ENCODE data around the gene SLC26A6.

SLC26A6 gene

DNA sequence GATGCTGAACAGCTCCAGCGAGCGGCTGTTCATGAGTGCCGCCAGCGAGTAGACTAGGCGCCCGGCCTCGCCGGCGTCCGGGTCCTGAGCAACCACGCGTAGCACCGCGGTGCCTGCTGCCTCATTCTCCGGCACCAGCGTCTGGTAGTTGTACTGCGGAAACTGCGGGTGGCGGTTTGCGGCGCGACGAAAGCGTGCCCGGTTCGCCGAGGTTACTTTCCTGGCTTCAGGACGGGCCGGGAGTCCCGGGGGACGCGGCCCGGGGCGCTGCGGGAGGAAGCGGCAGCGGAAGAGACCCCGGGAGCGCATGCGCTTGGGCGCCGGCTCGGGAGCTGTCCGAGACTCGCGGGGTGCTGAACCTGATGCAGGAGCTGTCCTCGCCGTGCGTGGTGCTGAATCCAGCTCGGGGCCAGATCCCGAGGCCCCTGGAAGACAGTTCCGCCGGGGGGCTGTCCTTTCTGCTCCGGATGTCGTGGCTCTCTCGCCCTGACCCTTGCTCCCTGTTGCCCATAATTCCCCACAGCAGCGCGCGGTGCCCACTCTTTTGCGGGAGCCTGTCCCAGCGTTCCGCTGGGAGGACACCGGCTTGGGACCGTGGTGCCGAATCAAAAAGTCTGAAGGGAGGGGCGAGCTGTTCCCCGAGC is 26.4 kb upstream of the SLC26A6 start:
- DNase-seq, result peak; percentile 64

DNA sequence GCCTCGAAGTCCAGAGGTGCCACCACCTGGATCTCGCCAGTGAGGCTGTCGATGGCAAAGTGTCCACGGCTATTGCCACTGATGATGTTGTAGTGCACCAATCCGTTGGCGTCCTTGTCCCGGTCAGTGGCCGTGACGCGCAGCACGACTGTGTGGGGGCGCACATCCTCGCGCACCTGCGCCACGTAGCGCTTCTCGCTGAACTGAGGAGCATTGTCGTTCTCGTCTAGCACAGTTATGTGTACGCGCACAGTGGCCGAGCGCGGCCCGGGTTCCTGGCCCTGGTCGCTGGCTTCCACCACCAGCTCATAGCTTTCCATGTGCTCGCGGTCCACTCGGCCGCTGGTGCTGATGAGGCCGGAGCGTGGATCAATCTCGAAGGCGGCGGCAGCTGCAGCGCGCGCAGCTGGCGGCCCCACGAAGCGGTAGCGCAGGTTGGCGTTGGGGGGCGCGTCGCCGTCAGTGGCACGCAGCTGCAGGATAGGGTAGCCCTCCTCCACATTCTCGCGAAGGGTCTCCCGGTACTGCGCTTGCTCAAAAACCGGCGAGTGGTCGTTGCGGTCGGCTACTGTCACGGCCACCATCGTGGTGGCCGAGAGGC is 25.6 kb upstream of the SLC26A6 start:
- no peak for DNase-seq

DNA sequence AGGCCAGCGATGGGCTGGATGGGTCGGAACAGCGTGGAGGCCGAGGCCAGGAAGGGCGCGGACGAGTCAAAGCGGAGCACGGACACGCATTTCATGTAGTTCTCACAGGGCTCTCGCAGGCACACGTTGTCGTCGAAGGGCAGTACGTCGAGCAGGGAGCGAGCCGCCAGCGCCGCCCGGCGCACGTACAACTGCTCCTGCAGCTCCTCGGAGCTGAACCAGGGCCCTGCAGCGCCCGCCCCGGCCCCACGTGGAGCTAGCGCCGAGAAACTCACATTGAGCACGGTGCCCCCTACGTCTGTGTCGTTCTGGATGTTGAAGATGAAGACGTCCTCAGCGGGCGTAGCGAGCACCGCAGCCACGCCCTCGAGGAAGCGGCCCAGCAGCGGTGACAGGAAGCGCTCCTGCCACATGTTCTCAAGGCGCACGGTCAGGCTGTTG is 21.6 kb upstream of the SLC26A6 start:
- no peak for DNase-seq

DNA sequence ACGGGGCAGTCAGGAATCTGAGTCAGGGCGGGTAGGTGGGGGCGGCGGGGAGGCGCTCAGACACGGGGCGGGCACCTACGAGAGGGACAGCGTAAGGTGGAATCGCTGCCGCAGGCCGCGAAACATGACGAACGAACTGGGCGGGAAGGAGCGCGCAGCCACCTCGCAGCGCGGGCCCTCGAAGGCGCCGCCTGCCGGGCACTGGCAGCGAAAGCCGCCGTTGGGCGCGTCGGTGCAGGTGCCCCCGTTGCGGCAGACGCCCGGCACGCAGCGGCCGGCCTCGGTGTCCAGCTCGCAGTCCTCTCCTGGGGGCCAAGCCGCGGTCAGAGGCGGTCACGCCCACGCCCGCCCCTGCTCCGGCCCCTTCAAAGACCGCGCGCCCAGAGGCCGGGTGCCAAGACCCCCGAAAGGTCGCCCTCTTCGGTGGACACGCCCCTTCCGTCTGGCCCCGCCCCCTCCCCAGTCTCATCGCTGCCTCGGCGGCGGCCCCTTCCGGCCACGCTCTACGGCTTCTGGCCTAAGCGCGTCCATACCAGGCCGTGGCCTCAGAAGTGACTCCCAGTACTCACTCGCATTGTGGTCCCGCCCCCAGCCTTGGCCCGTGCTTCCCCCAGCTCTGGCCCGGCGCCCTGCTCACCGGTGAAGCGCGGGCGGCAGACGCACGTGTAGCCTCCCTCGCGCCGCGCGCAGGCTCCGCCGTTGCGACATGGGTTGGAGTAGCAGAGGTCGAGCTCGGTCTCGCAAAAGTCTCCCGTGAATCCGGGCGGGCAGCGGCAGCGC is 21.0 kb upstream of the SLC26A6 start:
- DNase-seq, result peak; percentile 81

DNA sequence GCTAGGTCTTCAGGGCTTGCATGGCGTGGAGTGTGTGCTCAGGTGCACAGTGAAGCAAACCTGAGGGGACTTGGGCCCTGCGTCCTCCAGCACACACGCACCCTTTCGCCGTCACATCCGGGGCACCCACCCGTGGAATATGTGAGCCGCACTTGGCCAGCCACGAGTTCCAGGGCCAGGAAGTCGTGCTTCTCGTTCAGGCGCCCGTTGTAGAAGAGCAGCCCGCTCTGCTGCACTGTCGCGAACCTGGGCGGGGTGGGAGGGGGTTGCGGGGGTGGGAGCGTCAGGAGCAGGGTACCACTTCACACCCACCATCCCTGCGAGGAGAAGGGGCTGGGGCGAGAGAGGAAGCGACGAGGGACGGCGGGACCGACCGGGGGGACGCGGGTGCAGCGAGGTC is 20.3 kb upstream of the SLC26A6 start:
- DNase-seq, result peak; percentile 52

DNA sequence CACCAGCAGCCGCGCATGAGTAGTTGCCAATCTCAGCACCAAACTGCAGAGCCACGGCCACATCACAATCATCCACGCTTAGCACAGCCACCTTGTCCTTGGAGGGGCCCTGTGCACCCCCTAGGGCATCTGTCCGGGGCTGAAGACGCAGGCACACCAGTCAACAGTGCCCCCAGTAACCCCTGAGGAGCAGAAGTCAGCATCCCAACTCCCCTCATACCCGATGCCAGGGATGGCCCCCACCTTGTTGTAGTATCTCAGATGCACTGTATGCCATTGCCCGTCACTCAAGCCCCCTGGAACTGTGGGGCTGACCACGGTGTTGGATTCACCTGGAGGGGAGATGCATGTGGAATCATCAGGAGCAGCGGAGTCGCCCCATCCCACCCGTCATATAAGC is 19.8 kb upstream of the SLC26A6 start:
- DNase-seq, result no peak

DNA sequence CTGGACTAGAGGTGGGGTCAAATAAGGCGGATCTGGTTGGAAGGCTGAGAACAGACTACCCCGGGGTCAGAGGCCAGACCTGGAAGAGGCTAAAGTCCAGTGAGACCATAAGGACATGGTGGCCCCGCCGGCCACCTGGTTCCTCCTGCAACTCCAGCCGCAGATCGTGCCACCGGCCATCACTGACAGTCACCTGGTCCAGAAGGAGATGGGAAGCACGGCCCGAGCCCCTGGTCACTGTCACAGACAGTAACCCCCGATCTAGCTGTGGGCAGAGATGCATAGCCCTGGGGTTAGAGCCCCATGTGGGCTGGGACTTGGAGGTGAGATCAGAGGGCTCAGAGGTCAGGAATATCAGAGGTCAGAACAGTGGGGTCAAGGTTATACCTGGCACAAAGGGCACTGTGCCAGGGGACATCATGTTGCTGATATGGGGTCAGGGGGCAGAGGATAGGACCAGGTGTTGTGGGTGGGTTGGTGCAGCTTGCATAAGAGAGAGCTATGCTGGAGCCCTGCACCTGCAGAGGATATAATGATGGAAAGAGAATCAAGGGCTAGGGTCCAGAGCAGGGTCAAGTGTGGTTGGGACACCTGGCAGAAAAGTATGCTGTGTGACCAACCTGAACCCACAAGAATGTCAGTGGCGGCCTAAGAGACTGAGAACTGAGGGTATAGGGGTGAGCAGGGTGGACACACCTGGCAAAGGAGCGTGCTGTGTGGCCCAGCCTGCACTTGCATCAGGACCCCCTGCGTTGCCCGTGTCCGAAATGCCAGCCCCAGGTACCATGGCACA is 17.9 kb upstream of the SLC26A6 start:
- no peak for DNase-seq

- no peak for DNase-seq
Observed at GRCh38 chr3:48651771-48652170, 16.5 kb upstream of the SLC26A6 start.

- no peak for DNase-seq
Observed at GRCh38 chr3:48650723-48651122, 15.5 kb upstream of the SLC26A6 start.

DNA sequence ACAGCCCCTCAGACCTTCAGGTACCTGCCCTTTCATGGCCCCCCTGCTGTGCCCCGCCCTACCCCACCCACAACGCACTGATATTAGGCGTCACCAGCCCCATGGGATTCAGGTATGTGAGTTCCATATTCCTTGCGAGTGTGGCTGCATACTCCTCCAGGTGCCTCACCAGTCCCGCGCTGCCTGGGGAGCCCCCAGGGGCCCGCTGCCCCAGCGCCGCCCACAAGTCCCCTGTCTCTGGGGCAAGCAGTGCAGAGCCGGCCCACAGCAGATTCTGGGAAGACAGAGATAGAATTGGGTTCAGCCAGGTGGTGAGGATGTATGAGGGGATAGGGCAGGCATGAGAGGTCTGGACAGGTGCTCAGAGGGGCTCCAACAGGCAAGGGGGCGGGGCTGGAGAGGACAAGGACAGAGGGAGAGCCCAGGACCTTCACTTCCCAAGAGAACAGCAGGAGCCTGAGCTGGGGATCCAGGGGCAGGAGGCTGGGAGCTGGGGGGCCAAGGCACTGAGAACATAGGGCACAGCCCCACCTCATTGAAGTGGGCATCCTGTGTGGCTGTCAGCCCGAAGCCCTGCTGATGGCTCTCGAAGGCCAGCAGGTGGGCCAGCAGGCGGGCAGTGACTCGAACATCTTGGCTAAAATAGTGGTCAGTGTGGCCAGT is 13.1 kb upstream of the SLC26A6 start:
- no peak for DNase-seq

DNA sequence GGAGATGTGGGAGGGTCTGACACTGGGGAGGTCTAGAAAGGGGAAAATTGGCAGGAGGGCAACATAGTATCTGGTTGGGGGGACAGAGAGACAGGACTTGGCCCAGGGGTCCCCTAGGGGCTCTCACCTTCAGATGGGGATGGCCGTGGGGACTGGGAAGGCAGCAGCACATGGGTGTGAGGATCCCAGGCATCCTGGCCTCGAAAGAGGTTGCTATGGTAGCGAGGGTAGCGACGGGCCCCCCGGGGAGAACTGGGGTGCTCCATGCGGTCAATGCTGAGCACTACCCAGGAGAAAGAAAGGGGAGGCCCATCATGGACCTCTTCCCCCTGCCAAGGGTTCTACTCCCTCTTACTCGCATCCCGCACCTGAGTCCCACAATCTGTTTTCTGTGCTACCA is 12.5 kb upstream of the SLC26A6 start:
- no peak for DNase-seq

- no peak for DNase-seq
Observed at GRCh38 chr3:48644898-48645760, 9.9 kb upstream of the SLC26A6 start.

GRCh38 chr3:48642605-48643004 is 7.3 kb upstream of the SLC26A6 start:
- no peak for DNase-seq

GRCh38 chr3:48641396-48641795 is 6.1 kb upstream of the SLC26A6 start:
- no peak for DNase-seq

- no peak for DNase-seq
Observed at GRCh38 chr3:48639944-48640606, 4.8 kb upstream of the SLC26A6 start.

GRCh38 chr3:48637305-48637704 is 2.0 kb upstream of the SLC26A6 start:
- DNase-seq, result no peak

GRCh38 chr3:48636149-48636655 is 941 bp upstream of the SLC26A6 start:
- no peak for DNase-seq

GRCh38 chr3:48634661-48635221 is 520 bp downstream of the SLC26A6 start:
- peak; percentile 59 for DNase-seq

DNA sequence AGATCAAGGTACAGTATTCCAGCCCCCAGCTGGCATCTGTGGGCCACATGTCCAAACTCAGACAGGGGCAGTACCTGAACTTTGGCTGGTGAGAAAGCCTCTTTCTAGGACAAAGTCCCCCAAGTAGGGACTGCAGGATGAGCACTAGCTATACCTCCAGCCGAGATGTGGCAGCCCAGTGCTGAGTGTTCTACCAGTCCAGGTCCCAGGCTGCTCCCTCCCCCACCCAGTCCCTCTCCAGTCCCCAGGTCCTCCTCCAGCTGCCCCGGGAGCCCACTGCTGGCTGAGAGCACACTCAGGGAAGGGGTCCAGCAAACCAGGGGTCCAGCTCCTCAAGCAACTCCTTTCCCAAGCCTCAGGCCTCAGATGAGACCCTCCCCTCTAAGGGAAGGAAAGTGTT is 1.5 kb downstream of the SLC26A6 start:
- DNase-seq, result no peak

GRCh38 chr3:48633256-48633655 is 2.0 kb downstream of the SLC26A6 start:
- no peak for DNase-seq
